Measurements from ENCODE around the gene HPCAL1.

Gene HPCAL1

GRCh38 chr2:10372203-10372861 is 69.6 kb downstream of the HPCAL1 start:
- DNase-seq, result no peak

GRCh38 chr2:10372862-10373240 is 70.1 kb downstream of the HPCAL1 start:
- no peak for DNase-seq

- no peak for DNase-seq
These were observed 71.2 kb downstream of the HPCAL1 start for GRCh38 chr2:10373931-10374330.

GRCh38 chr2:10374362-10374943 is 71.7 kb downstream of the HPCAL1 start:
- DNase-seq, result no peak

- DNase-seq, result no peak
These were observed 73.0 kb downstream of the HPCAL1 start for GRCh38 chr2:10375570-10376281.

- DNase-seq, result no peak
These were observed 74.5 kb downstream of the HPCAL1 start for GRCh38 chr2:10377052-10377746.

GRCh38 chr2:10377747-10378085 is 75.0 kb downstream of the HPCAL1 start:
- DNase-seq, result no peak

GRCh38 chr2:10378189-10378588 is 75.5 kb downstream of the HPCAL1 start:
- peak; percentile 29 for DNase-seq

- no peak for DNase-seq
These were observed 77.6 kb downstream of the HPCAL1 start for GRCh38 chr2:10380048-10380926.

GRCh38 chr2:10381997-10382353 is 79.3 kb downstream of the HPCAL1 start:
- no peak for DNase-seq

- DNase-seq, result peak; percentile 44
These were observed 79.8 kb downstream of the HPCAL1 start for GRCh38 chr2:10382354-10383061.

- no peak for DNase-seq
These were observed 81.4 kb downstream of the HPCAL1 start for GRCh38 chr2:10383960-10384734.

- DNase-seq, result no peak
These were observed 82.8 kb downstream of the HPCAL1 start for GRCh38 chr2:10385501-10385900.

- no peak for DNase-seq
These were observed 83.4 kb downstream of the HPCAL1 start for GRCh38 chr2:10385933-10386773.

GRCh38 chr2:10387033-10387432 is 84.3 kb downstream of the HPCAL1 start:
- no peak for DNase-seq

GRCh38 chr2:10388954-10389560 is 86.4 kb downstream of the HPCAL1 start:
- no peak for DNase-seq

- DNase-seq, result no peak
These were observed 86.9 kb downstream of the HPCAL1 start for GRCh38 chr2:10389573-10389972.

- no peak for DNase-seq
These were observed 87.7 kb downstream of the HPCAL1 start for GRCh38 chr2:10390369-10390801.

GRCh38 chr2:10392100-10392499 is 89.4 kb downstream of the HPCAL1 start:
- DNase-seq, result no peak

- no peak for DNase-seq
These were observed 89.8 kb downstream of the HPCAL1 start for GRCh38 chr2:10392548-10392947.
